ENCODE data around the gene ARSK.

DNA sequence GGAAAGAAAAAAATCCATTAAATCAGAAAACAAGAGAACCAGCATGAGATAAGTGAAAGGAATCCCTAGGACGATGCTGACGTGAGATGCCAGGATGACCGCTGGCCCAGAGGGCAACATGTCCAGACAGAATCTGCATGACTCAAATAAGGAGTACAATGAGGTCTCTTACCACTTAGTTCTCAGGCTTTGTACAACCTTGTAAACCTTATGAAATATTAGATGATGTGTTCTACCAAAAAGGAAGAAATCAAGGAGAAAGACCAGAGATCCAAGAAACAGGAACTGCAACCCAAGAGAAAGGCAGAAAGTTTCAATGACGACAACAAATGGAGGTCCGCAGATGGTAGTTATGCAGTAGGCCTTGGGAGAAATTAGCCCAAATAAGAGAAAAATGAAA, 62.2 kb downstream of the ARSK start:
- TF ChIP-seq, protein P1, sequence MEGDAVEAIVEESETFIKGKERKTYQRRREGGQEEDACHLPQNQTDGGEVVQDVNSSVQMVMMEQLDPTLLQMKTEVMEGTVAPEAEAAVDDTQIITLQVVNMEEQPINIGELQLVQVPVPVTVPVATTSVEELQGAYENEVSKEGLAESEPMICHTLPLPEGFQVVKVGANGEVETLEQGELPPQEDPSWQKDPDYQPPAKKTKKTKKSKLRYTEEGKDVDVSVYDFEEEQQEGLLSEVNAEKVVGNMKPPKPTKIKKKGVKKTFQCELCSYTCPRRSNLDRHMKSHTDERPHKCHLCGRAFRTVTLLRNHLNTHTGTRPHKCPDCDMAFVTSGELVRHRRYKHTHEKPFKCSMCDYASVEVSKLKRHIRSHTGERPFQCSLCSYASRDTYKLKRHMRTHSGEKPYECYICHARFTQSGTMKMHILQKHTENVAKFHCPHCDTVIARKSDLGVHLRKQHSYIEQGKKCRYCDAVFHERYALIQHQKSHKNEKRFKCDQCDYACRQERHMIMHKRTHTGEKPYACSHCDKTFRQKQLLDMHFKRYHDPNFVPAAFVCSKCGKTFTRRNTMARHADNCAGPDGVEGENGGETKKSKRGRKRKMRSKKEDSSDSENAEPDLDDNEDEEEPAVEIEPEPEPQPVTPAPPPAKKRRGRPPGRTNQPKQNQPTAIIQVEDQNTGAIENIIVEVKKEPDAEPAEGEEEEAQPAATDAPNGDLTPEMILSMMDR (conservative IDR thresholded peaks at IDR 0.05; ENCODE audit: low read depth, low read length) = no peak
- no peak for TF ChIP-seq EZH2 (IDR thresholded peaks at IDR 0.05; ENCODE audit: borderline replicate concordance, low read depth, low read length, poor library complexity, severe bottlenecking)
